ENCODE data around the gene NBEAL2.

The NBEAL2 gene

GRCh38 chr3:47000922-47001730 is 21.7 kb downstream of the NBEAL2 start:
- DNase-seq (ENCODE audit: low read depth), result no peak

- DNase-seq (ENCODE audit: low read depth), result no peak
Measured at GRCh38 chr3:47001731-47002170, 22.3 kb downstream of the NBEAL2 start.

GRCh38 chr3:47002171-47003055 is 22.9 kb downstream of the NBEAL2 start:
- no peak for DNase-seq (ENCODE audit: low read depth)

GRCh38 chr3:47003056-47003410 is 23.6 kb downstream of the NBEAL2 start:
- no peak for DNase-seq (ENCODE audit: low read depth)

- DNase-seq (ENCODE audit: low read depth), result no peak
Measured at GRCh38 chr3:47003461-47004368, 24.2 kb downstream of the NBEAL2 start.

GRCh38 chr3:47004369-47005211 is 25.1 kb downstream of the NBEAL2 start:
- no peak for DNase-seq (ENCODE audit: low read depth)

GRCh38 chr3:47005212-47006144 is 26.0 kb downstream of the NBEAL2 start:
- no peak for DNase-seq (ENCODE audit: low read depth)

- no peak for DNase-seq (ENCODE audit: low read depth)
Measured at GRCh38 chr3:47006145-47006651, 26.7 kb downstream of the NBEAL2 start.

- DNase-seq (ENCODE audit: low read depth), result no peak
Measured at GRCh38 chr3:47007001-47007400, 27.5 kb downstream of the NBEAL2 start.

GRCh38 chr3:47007482-47008233 is 28.2 kb downstream of the NBEAL2 start:
- DNase-seq (ENCODE audit: low read depth), result no peak

- no peak for DNase-seq (ENCODE audit: low read depth)
Measured at GRCh38 chr3:47008234-47008796, 28.8 kb downstream of the NBEAL2 start.

- DNase-seq (ENCODE audit: low read depth), result no peak
Measured at GRCh38 chr3:47008851-47009224, 29.4 kb downstream of the NBEAL2 start.

- peak; percentile 82 for DNase-seq (ENCODE audit: low read depth)
Measured at GRCh38 chr3:47009225-47010110, 30.0 kb downstream of the NBEAL2 start.

GRCh38 chr3:47010111-47010712 is 30.7 kb downstream of the NBEAL2 start:
- no peak for DNase-seq (ENCODE audit: low read depth)

GRCh38 chr3:47010910-47011309 is 31.4 kb downstream of the NBEAL2 start:
- DNase-seq (ENCODE audit: low read depth), result no peak

GRCh38 chr3:47011371-47011770 is 31.9 kb downstream of the NBEAL2 start:
- DNase-seq (ENCODE audit: low read depth), result no peak
